DOHH2 (cell line): Measurements from ENCODE around the gene DPEP3.
"Not testable (repeated sequence)": the region's sequence is repeated elsewhere in the genome, so short reads cannot be mapped to it uniquely, and the experiment has no call there.

Source experiments
- H3F3A ChIP-seq: fragments of 200-600 bp; sonication (generic), shearing (Covaris generic); 2 replicates; pipeline ENCODE4 v1.6.0; 2016; ENCODE audit warnings: antibody characterized with exemption, mild to moderate bottlenecking; ENCODE audit not compliant: control insufficient read depth, insufficient read depth
- H3K27ac ChIP-seq: fragments of 200-600 bp; sonication (generic); 2 replicates; pipeline ENCODE4 v1.5.1; 2014; ENCODE audit warnings: low read depth, mild to moderate bottlenecking, low read length, moderate library complexity
- H3K27me3 ChIP-seq: fragments of 200-600 bp; sonication (generic); 2 replicates; pipeline ENCODE4 v1.6.1; 2014; ENCODE audit warnings: mild to moderate bottlenecking, low read length, mixed read lengths; ENCODE audit not compliant: control insufficient read depth
- H3K36me3 ChIP-seq: fragments of 200-600 bp; sonication (generic); 2 replicates; pipeline ENCODE4 v1.6.1; 2014; ENCODE audit warnings: mild to moderate bottlenecking, low read length, moderate library complexity, mixed read lengths; ENCODE audit not compliant: control insufficient read depth
- H3K4me1 ChIP-seq: fragments of 200-600 bp; sonication (generic); 2 replicates; pipeline ENCODE4 v1.6.1; 2014; ENCODE audit warnings: mild to moderate bottlenecking, low read length, mixed read lengths; ENCODE audit not compliant: control insufficient read depth
- H3K4me2 ChIP-seq: fragments of 200-600 bp; sonication (generic); 2 replicates; pipeline ENCODE4 v1.6.0; 2014; ENCODE audit warnings: mild to moderate bottlenecking, low read length, moderate library complexity
- H3K4me3 ChIP-seq: fragments of 200-600 bp; sonication (generic); 2 replicates; pipeline ENCODE4 v1.5.1; 2014; ENCODE audit warnings: mild to moderate bottlenecking, low read length, mixed read lengths
- H3K79me2 ChIP-seq: fragments of 200-600 bp; sonication (generic); 2 replicates; pipeline ENCODE4 v1.6.1; 2014; ENCODE audit warnings: mild to moderate bottlenecking, low read length, mixed read lengths; ENCODE audit not compliant: control insufficient read depth
- H3K9me2 ChIP-seq: fragments of 200-600 bp; sonication (generic); replicated peaks from 2 replicates; pipeline ENCODE4 v1.6.1; 2014; ENCODE audit warnings: mild to moderate bottlenecking, low read length, mixed read lengths; ENCODE audit not compliant: control insufficient read depth
- H3K9me3 ChIP-seq: fragments of 200-600 bp; sonication (generic); 2 replicates; pipeline ENCODE4 v1.6.1; 2014; ENCODE audit warnings: antibody characterized with exemption, low read length, mixed read lengths; ENCODE audit not compliant: control insufficient read depth, insufficient read depth
- H4K20me1 ChIP-seq: fragments of 200-600 bp; sonication (generic); 2 replicates; pipeline ENCODE4 v1.6.0; 2014; ENCODE audit warnings: low read depth, mild to moderate bottlenecking, antibody characterized with exemption, low read length, moderate library complexity; ENCODE audit not compliant: control insufficient read depth, insufficient read depth
- EZH2phosphoT487 ChIP-seq: fragments of 200-600 bp; sonication (generic); IDR thresholded peaks from 2 replicates; pipeline ENCODE4 v1.6.1; 2017; ENCODE audit warnings: borderline replicate concordance, mild to moderate bottlenecking, antibody characterized with exemption, low read length, moderate library complexity, mixed read lengths
- TF ChIP-seq, protein P1 (sequence below): fragments of 200-600 bp; sonication (generic); IDR thresholded peaks from one replicate; pipeline ENCODE4 v1.5.1; 2014; ENCODE audit warnings: antibody characterized with exemption, mild to moderate bottlenecking, low read depth, low read length; ENCODE audit not compliant: poor library complexity, severe bottlenecking

The DPEP3 gene

DNA sequence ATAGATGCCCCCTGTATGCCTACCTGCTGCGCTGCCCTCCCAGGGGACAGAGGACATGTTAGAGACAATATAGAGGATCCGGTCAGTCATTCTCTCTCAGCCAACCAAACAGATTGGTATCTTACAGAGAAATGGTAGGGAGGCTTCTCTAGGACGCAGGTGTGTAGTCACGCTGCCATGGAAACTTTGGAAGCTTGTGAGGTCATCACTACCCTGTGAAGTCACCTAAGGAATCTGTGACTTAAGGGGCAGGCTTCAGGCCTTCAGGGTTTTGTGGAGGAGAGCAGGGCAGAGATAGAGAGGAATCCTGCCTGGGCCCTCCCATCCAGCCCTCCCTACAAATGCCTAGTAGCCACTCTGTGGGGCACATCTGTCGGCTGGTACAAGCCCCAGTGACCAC is 35.4 kb upstream of the DPEP3 start, which contains the start of gene DPEP2NB:
DPEP2NB (minus strand) TSS at position 231 of the 400 bp plus-strand sequence; CDS start at position 90, 141 bp downstream.
- Histone ChIP-seq H4K20me1 (no peaks in the 10 kb centered on the region), H3K4me1 (peaks cover 5% of the 10 kb centered on the region), H3K4me2 (no peak within 1 kb of the TSS), H3K36me3 (no peaks in the 10 kb centered on the region), H3K79me2 (no peaks in the 10 kb centered on the region), H3K27ac (no peak within 1 kb of the TSS), H3K4me3 (no peak within 1 kb of the TSS), H3F3A (0 out of 2 replicates have a peak, but pooled peaks cover 3% of the 10 kb centered on the region), H3K9me3 (no peaks in the 10 kb centered on the region), H3K9me2 (no peaks in the 10 kb centered on the region), H3K27me3 (no peaks in the 10 kb centered on the region)
- TF ChIP-seq EZH2phosphoT487: no peak
- TF ChIP-seq, protein P1, sequence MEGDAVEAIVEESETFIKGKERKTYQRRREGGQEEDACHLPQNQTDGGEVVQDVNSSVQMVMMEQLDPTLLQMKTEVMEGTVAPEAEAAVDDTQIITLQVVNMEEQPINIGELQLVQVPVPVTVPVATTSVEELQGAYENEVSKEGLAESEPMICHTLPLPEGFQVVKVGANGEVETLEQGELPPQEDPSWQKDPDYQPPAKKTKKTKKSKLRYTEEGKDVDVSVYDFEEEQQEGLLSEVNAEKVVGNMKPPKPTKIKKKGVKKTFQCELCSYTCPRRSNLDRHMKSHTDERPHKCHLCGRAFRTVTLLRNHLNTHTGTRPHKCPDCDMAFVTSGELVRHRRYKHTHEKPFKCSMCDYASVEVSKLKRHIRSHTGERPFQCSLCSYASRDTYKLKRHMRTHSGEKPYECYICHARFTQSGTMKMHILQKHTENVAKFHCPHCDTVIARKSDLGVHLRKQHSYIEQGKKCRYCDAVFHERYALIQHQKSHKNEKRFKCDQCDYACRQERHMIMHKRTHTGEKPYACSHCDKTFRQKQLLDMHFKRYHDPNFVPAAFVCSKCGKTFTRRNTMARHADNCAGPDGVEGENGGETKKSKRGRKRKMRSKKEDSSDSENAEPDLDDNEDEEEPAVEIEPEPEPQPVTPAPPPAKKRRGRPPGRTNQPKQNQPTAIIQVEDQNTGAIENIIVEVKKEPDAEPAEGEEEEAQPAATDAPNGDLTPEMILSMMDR: no peak

DNA sequence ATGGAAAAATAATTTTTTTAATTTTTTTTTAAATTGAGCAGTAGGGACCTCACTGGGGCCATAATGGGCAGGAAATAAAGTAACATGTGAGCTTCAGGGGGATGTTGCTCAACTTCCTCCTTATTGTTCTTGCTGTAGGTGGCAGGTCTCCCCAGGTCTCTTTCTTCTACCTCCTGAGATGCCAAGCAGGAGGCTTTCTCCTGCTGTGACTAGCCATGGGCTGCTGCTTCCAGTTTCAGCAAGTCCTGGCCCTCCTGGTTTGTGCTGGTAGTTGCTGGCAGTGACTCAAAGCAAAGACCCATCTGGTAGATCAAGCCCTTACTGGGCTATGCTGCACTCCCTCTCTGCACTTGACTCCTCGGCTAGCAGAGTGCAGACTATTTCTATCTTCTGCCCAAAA is 33.1 kb upstream of the DPEP3 start:
- no peak overlapping the region for H3K27ac ChIP-seq
- no peaks in the 10 kb centered on the region for H3K27me3 ChIP-seq
- H3K79me2 ChIP-seq: no peaks in the 10 kb centered on the region
- no peak overlapping the region for H3K4me3 ChIP-seq
- no peaks in the 10 kb centered on the region for H4K20me1 ChIP-seq
- H3F3A ChIP-seq: no peaks in the 10 kb centered on the region
- H3K9me3 ChIP-seq: no peaks in the 10 kb centered on the region
- no peaks in the 10 kb centered on the region for H3K36me3 ChIP-seq
- TF ChIP-seq, protein P1: no peak
- no peak for TF ChIP-seq EZH2phosphoT487
- no peak overlapping the region for H3K4me2 ChIP-seq
- H3K9me2 ChIP-seq: no peaks in the 10 kb centered on the region
- peaks cover 5% of the 10 kb centered on the region for H3K4me1 ChIP-seq

DNA sequence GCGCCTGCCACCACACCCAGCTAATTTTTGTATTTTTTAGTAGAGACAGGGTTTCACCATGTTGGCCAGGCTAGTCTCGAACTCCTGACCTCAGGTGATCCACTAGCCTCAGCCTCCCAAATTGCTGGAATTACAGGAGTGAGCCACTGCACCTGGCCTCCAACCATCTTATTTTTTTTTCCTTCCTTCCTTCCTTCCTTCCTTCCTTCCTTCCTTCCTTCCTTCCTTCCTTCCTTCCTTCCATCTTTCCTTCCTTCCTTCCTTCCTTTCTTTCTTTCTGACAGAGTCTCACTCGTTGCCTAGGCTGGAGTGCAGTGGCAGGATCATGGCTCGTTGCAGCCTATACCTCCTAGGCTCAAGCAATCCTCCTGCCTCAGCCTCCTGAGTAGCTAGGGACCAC is 29.6 kb upstream of the DPEP3 start:
- H4K20me1 ChIP-seq, H3K9me2 ChIP-seq, H3K4me2 ChIP-seq, H3K9me3 ChIP-seq, H3K27me3 ChIP-seq, H3F3A ChIP-seq, H3K4me3 ChIP-seq, H3K36me3 ChIP-seq, H3K27ac ChIP-seq, H3K79me2 ChIP-seq: not testable (repeated sequence)
- H3K4me1 ChIP-seq: peaks cover 17% of the 10 kb centered on the region

DNA sequence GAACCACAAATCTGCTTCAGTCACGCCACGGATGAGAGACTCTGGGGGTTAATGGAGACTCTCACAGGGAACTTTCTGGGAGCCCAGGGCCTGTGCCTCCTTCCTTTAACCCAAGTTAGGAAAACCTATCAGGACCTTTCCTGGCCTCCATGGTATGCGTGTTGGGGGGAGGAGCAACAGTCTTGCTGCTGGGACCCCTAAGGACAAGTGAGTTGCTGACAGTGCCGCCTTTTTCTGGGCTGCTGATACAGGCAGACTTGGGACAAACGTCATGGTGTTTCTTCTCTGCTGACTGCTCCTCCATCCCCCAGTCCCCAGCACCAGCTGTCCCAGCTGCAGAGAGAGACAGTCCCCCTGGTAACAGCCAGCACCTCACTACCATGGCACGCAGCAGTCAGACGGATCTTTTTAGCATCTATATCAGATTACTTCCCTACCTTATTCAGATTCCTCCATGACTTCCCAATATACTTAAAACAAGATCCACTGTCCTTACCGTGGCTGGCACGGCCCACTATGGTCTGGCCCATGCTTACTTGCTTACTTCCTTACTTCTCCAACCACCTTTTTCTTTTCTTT is 28.9 kb upstream of the DPEP3 start:
- no peak for TF ChIP-seq EZH2phosphoT487
- TF ChIP-seq, protein P1: no peak
- no peak overlapping the region for H3K4me2 ChIP-seq
- peaks cover 17% of the 10 kb centered on the region for H3K4me1 ChIP-seq

More for the DNA sequence above, 28.9 kb upstream of the DPEP3 start:
- H3K4me3 ChIP-seq: no peak overlapping the region
- H3K9me2 ChIP-seq: no peaks in the 10 kb centered on the region
- no peaks in the 10 kb centered on the region for H4K20me1 ChIP-seq
- no peaks in the 10 kb centered on the region for H3K9me3 ChIP-seq
- H3K27ac ChIP-seq: no peak overlapping the region
- H3F3A ChIP-seq: no peaks in the 10 kb centered on the region
- no peaks in the 10 kb centered on the region for H3K27me3 ChIP-seq
- H3K79me2 ChIP-seq: no peaks in the 10 kb centered on the region
- H3K36me3 ChIP-seq: no peaks in the 10 kb centered on the region
